GM12873 (cell line): ENCODE data around the gene ITM2B.

Experiments
- CTCF ChIP-seq: IDR thresholded peaks from 2 replicates; pipeline ENCODE4 v1.5.1; 2012; ENCODE audit warnings: low read depth, mild to moderate bottlenecking, moderate library complexity, low read length, control low read depth; ENCODE audit not compliant: insufficient read depth; ENCODE audit errors: missing control alignments

Gene ITM2B

GRCh38 chr13:48253849-48254248 lies 20.8 kb downstream of the ITM2B start:
- TF ChIP-seq CTCF, result no peak

GRCh38 chr13:48255090-48255489 lies 22.1 kb downstream of the ITM2B start:
- no peak for TF ChIP-seq CTCF

GRCh38 chr13:48255954-48256353 lies 22.9 kb downstream of the ITM2B start:
- no peak for TF ChIP-seq CTCF

GRCh38 chr13:48258002-48258401 lies 25.0 kb downstream of the ITM2B start:
- TF ChIP-seq CTCF, result no peak

- no peak for TF ChIP-seq CTCF
These were observed 25.4 kb downstream of the ITM2B start for GRCh38 chr13:48258430-48258829.

- no peak for TF ChIP-seq CTCF
These were observed 28.0 kb downstream of the ITM2B start for GRCh38 chr13:48260970-48261369.

- no peak for TF ChIP-seq CTCF
These were observed 30.2 kb downstream of the ITM2B start for GRCh38 chr13:48263196-48263595.
